H1 (cell line): ENCODE data around the gene CDHR5. TPM values are rescaled to one million over a fixed set of nuclear protein-coding genes. Genes with fewer than 3 reads are reported as not detected.

Experiments
- microRNA counts: library from miRNA; unstranded; fragments of <30 nt; microRNA quantifications from one replicate; lab custom pipeline; 2015
- microRNA-seq, 2 experiments: library from miRNA; unstranded; fragments of <30 nt; microRNA quantifications; one replicate each; pipeline versions ENCODE4 to v1.2.0, GENCODE V29; 2016 to 2020; ENCODE audit warnings: borderline microRNAs expressed in 2 of 2, borderline number of aligned reads in 2 of 2, borderline replicate concordance in 1 of 2
- polyA plus RNA-seq, 7 experiments: library from polyadenylated mRNA; depleted of rRNA in 3 of 7; stranded (reverse) in 5 of 7; unstranded in 2 of 7; fragments of >200 nt in 5 of 7; fragments of 200-250 nt in 2 of 7; gene quantifications; 1 replicate in 5 of 7; 2 replicates in 1 of 7; 4 replicates in 1 of 7; pipeline versions ENCODE4 v1.2.1 to v1.2.3, GENCODE V29; 2011 to 2013; ENCODE audit warnings: missing spikeins in 2 of 7, mixed read lengths in 2 of 7
- small RNA-seq: library from polyadenylated mRNA; stranded (forward); fragments of <200 nt; extraction: miRNeasy Mini kit (QIAGEN cat#:217004); gene quantifications from one replicate; pipeline ENCODE3, GENCODE V24; 2013; ENCODE audit not compliant: insufficient read depth
- total RNA-seq: library from RNA; stranded (reverse); fragmentation: NEBNext Ultra II Directional; extraction: Animal tissue kit (Norgen Biotek cat#: 25700); gene quantifications from 2 replicates; pipeline ENCODE4 v1.2.1, GENCODE V29; 2021

The CDHR5 gene
- total and polyA plus RNA-seq, 2 of the 8 experiments (the other 6 are each of a cell fraction or from before 2014, with no cell fraction given) = not detected

MicroRNA genes within 50 kb of the gene (microRNA counts, 767-probe panel; counts per million panel counts)
- 879 counts per million, percentile 95 among the panel's probes with 10 or more counts for microRNA hsa-miR-210 (lab: Ali Mortazavi, UCI)

Small RNAs within 50 kb of the gene (microRNA-seq; reads per million reads assigned to microRNA genes)
- gene MIR210 = 37.8 to 71.5 reads per million in 2 experiments

Small RNAs within 50 kb of the gene (small RNA-seq; reads per million reads assigned to genes)
- 233 reads per million, percentile 98 among the genes with 10 or more reads in this experiment for gene MIR210

Other genes starting within 250 kb of the CDHR5 start
- 28.5 and 28.7 TPM in 2 replicates for gene PKP3, start 230.7 kb downstream of the CDHR5 start, total RNA-seq
- 16.7 and 28.0 TPM in 2 replicates for gene PKP3, start 230.7 kb downstream of the CDHR5 start, polyA plus RNA-seq (2011; rRNA removed)
- 66.3 and 68.9 TPM in 2 replicates for gene SIGIRR, start 210.0 kb downstream of the CDHR5 start, total RNA-seq
- 55.2 and 94.2 TPM in 2 replicates for gene SIGIRR, start 210.0 kb downstream of the CDHR5 start, polyA plus RNA-seq (2011; rRNA removed)
- gene ANO9, start 182.9 kb downstream of the CDHR5 start, total RNA-seq = 18.0 and 20.0 TPM in 2 replicates
- gene ANO9, start 182.9 kb downstream of the CDHR5 start, polyA plus RNA-seq (2011; rRNA removed) = 20.7 and 24.6 TPM in 2 replicates
- 48.7 and 52.4 TPM in 2 replicates for gene PTDSS2, start 174.7 kb downstream of the CDHR5 start, total RNA-seq
- gene PTDSS2, start 174.7 kb downstream of the CDHR5 start, polyA plus RNA-seq (2011; rRNA removed) = 68.2 and 108 TPM in 2 replicates
- 49.8 and 53.4 TPM in 2 replicates for gene RNH1, start 117.7 kb downstream of the CDHR5 start, total RNA-seq
- gene RNH1, start 117.7 kb downstream of the CDHR5 start, polyA plus RNA-seq (2011; rRNA removed) = 48.7 and 86.4 TPM in 2 replicates
- gene HRAS, start 89.4 kb downstream of the CDHR5 start, total RNA-seq = 54.7 and 60.9 TPM in 2 replicates
- gene HRAS, start 89.4 kb downstream of the CDHR5 start, polyA plus RNA-seq (2011; rRNA removed) = 44.3 and 63.4 TPM in 2 replicates
- gene LRRC56, start 87.4 kb downstream of the CDHR5 start, total RNA-seq = 1.9 and 2.1 TPM in 2 replicates
- 0.94 and 1.6 TPM in 2 replicates for gene LRRC56, start 87.4 kb downstream of the CDHR5 start, polyA plus RNA-seq (2011; rRNA removed)
- gene LMNTD2, start 64.2 kb downstream of the CDHR5 start, total RNA-seq = 2.6 and 3.1 TPM in 2 replicates
- 1.6 and 3.6 TPM in 2 replicates for gene LMNTD2, start 64.2 kb downstream of the CDHR5 start, polyA plus RNA-seq (2011; rRNA removed)
- gene RASSF7, start 64.0 kb downstream of the CDHR5 start, total RNA-seq = 20.6 and 22.3 TPM in 2 replicates
- 43.9 and 60.6 TPM in 2 replicates for gene RASSF7, start 64.0 kb downstream of the CDHR5 start, polyA plus RNA-seq (2011; rRNA removed)
- 37.3 and 39.8 TPM in 2 replicates for gene PHRF1, start 48.5 kb downstream of the CDHR5 start, total RNA-seq
- gene PHRF1, start 48.5 kb downstream of the CDHR5 start, polyA plus RNA-seq (2011; rRNA removed) = 13.4 and 21.8 TPM in 2 replicates
- gene IRF7, start 9.0 kb downstream of the CDHR5 start, total RNA-seq = 9.4 and 9.6 TPM in 2 replicates
- 9.1 and 12.8 TPM in 2 replicates for gene IRF7, start 9.0 kb downstream of the CDHR5 start, polyA plus RNA-seq (2011; rRNA removed)
- 2.0 and 2.2 TPM in 2 replicates for gene SCT, start 2.2 kb upstream of the CDHR5 start, total RNA-seq
- gene SCT, start 2.2 kb upstream of the CDHR5 start, polyA plus RNA-seq (2011; rRNA removed) = 1.7 and 3.7 TPM in 2 replicates
- 3.3 and 3.4 TPM in 2 replicates for gene DRD4, start 12.3 kb upstream of the CDHR5 start, total RNA-seq
- gene DRD4, start 12.3 kb upstream of the CDHR5 start, polyA plus RNA-seq (2011; rRNA removed) = 4.9 and 9.7 TPM in 2 replicates
- 53.7 and 58.4 TPM in 2 replicates for gene DEAF1, start 70.3 kb upstream of the CDHR5 start, total RNA-seq
- gene DEAF1, start 70.3 kb upstream of the CDHR5 start, polyA plus RNA-seq (2011; rRNA removed) = 47.3 and 64.7 TPM in 2 replicates
- 7.3 and 8.0 TPM in 2 replicates for gene TMEM80, start 70.9 kb upstream of the CDHR5 start, total RNA-seq
- gene TMEM80, start 70.9 kb upstream of the CDHR5 start, polyA plus RNA-seq (2011; rRNA removed) = 16.3 and 21.4 TPM in 2 replicates
- gene EPS8L2, start 81.3 kb upstream of the CDHR5 start, total RNA-seq = 38.5 and 44.3 TPM in 2 replicates
- gene EPS8L2, start 81.3 kb upstream of the CDHR5 start, polyA plus RNA-seq (2011; rRNA removed) = 57.0 and 65.3 TPM in 2 replicates
- gene TALDO1, start 122.5 kb upstream of the CDHR5 start, total RNA-seq = 302 and 308 TPM in 2 replicates
- 265 and 293 TPM in 2 replicates for gene TALDO1, start 122.5 kb upstream of the CDHR5 start, polyA plus RNA-seq (2011; rRNA removed)
- 47.5 and 54.9 TPM in 2 replicates for gene GATD1, start 152.5 kb upstream of the CDHR5 start, total RNA-seq
- 54.8 and 101 TPM in 2 replicates for gene GATD1, start 152.5 kb upstream of the CDHR5 start, polyA plus RNA-seq (2011; rRNA removed)
- 5.0 and 5.7 TPM in 2 replicates for gene CEND1, start 165.1 kb upstream of the CDHR5 start, total RNA-seq
- gene CEND1, start 165.1 kb upstream of the CDHR5 start, polyA plus RNA-seq (2011; rRNA removed) = 0.82 and 1.3 TPM in 2 replicates
- 48.0 and 54.3 TPM in 2 replicates for gene SLC25A22, start 173.3 kb upstream of the CDHR5 start, total RNA-seq
- 31.5 and 52.0 TPM in 2 replicates for gene SLC25A22, start 173.3 kb upstream of the CDHR5 start, polyA plus RNA-seq (2011; rRNA removed)
- gene PIDD1, start 180.3 kb upstream of the CDHR5 start, total RNA-seq = 18.9 and 24.9 TPM in 2 replicates
- 26.1 and 51.4 TPM in 2 replicates for gene PIDD1, start 180.3 kb upstream of the CDHR5 start, polyA plus RNA-seq (2011; rRNA removed)
- 2,084 and 2,106 TPM in 2 replicates for gene RPLP2, start 185.0 kb upstream of the CDHR5 start, total RNA-seq
- 1,789 and 2,639 TPM in 2 replicates for gene RPLP2, start 185.0 kb upstream of the CDHR5 start, polyA plus RNA-seq (2011; rRNA removed)
- gene PNPLA2, start 194.0 kb upstream of the CDHR5 start, total RNA-seq = 62.1 and 62.2 TPM in 2 replicates
- gene PNPLA2, start 194.0 kb upstream of the CDHR5 start, polyA plus RNA-seq (2011; rRNA removed) = 30.9 and 63.7 TPM in 2 replicates
- gene CRACR2B, start 203.0 kb upstream of the CDHR5 start, total RNA-seq = 26.4 and 29.3 TPM in 2 replicates
- 18.2 and 34.9 TPM in 2 replicates for gene CRACR2B, start 203.0 kb upstream of the CDHR5 start, polyA plus RNA-seq (2011; rRNA removed)
- gene CD151, start 208.0 kb upstream of the CDHR5 start, total RNA-seq = 93.4 and 101 TPM in 2 replicates
- gene CD151, start 208.0 kb upstream of the CDHR5 start, polyA plus RNA-seq (2011; rRNA removed) = 212 and 257 TPM in 2 replicates
- 151 and 167 TPM in 2 replicates for gene POLR2L, start 217.6 kb upstream of the CDHR5 start, total RNA-seq
- 140 and 142 TPM in 2 replicates for gene POLR2L, start 217.6 kb upstream of the CDHR5 start, polyA plus RNA-seq (2011; rRNA removed)
- 74.1 and 75.8 TPM in 2 replicates for gene TSPAN4, start 217.9 kb upstream of the CDHR5 start, total RNA-seq
- gene TSPAN4, start 217.9 kb upstream of the CDHR5 start, polyA plus RNA-seq (2011; rRNA removed) = 145 and 217 TPM in 2 replicates